GM19468 (cell line): ENCODE data around the gene GRIN2A.

ENCODE experiments used
- ATAC-seq: cut with Tn5 transposase; IDR thresholded peaks from one replicate; pipeline ENCODE4 v1.9.1; 2021; ENCODE audit warnings: mild to moderate bottlenecking, moderate library complexity, moderate number of reproducible peaks; ENCODE audit not compliant: unreplicated experiment; ENCODE audit errors: extremely low read depth

The GRIN2A gene

GRCh38 chr16:9980981-9981380, 201.2 kb downstream of the GRIN2A start:
- no peak for ATAC-seq

- no peak for ATAC-seq
Observed at GRCh38 chr16:9978160-9978725, 204.0 kb downstream of the GRIN2A start.

- ATAC-seq = no peak
Observed at GRCh38 chr16:9977333-9977897, 204.8 kb downstream of the GRIN2A start.

- ATAC-seq = no peak
Observed at GRCh38 chr16:9976601-9977000, 205.6 kb downstream of the GRIN2A start.

- no peak for ATAC-seq
Observed at GRCh38 chr16:9971907-9972306, 210.3 kb downstream of the GRIN2A start.

GRCh38 chr16:9970796-9971195, 211.4 kb downstream of the GRIN2A start:
- no peak for ATAC-seq

GRCh38 chr16:9970244-9970643, 212.0 kb downstream of the GRIN2A start:
- ATAC-seq = no peak

GRCh38 chr16:9969580-9969979, 212.6 kb downstream of the GRIN2A start:
- ATAC-seq = no peak

- ATAC-seq = no peak
Observed at GRCh38 chr16:9966569-9967157, 215.6 kb downstream of the GRIN2A start.

GRCh38 chr16:9965079-9965478, 217.1 kb downstream of the GRIN2A start:
- ATAC-seq = no peak

- no peak for ATAC-seq
Observed at GRCh38 chr16:9964426-9964825, 217.8 kb downstream of the GRIN2A start.

- no peak for ATAC-seq
Observed at GRCh38 chr16:9957433-9957832, 224.8 kb downstream of the GRIN2A start.

- no peak for ATAC-seq
Observed at GRCh38 chr16:9957002-9957401, 225.2 kb downstream of the GRIN2A start.

- ATAC-seq = no peak
Observed at GRCh38 chr16:9955677-9956076, 226.6 kb downstream of the GRIN2A start.

- no peak for ATAC-seq
Observed at GRCh38 chr16:9953908-9954570, 228.2 kb downstream of the GRIN2A start.

- no peak for ATAC-seq
Observed at GRCh38 chr16:9950658-9951057, 231.6 kb downstream of the GRIN2A start.

GRCh38 chr16:9949396-9949795, 232.8 kb downstream of the GRIN2A start:
- ATAC-seq = no peak

- ATAC-seq = no peak
Observed at GRCh38 chr16:9948933-9949332, 233.3 kb downstream of the GRIN2A start.

- ATAC-seq = no peak
Observed at GRCh38 chr16:9946022-9946720, 236.1 kb downstream of the GRIN2A start.

GRCh38 chr16:9943121-9943520, 239.1 kb downstream of the GRIN2A start:
- no peak for ATAC-seq

GRCh38 chr16:9941245-9941644, 241.0 kb downstream of the GRIN2A start:
- ATAC-seq = no peak
